GM18507 (cell line): ENCODE results near the gene MAST2.

ENCODE experiments used
- DNase-seq: peaks from one replicate; pipeline ENCODE4 v3.0.0; 2011; ENCODE audit warnings: low read depth; ENCODE audit not compliant: insufficient read length; ENCODE audit errors: extremely low spot score
- FAIRE-seq: peaks from 2 replicates; lab custom pipeline; 2011; peaks lifted over from hg19 to GRCh38; lab: Jason Lieb, UNC

Gene MAST2

GRCh38 chr1:45886229-45886628 lies 82.8 kb downstream of the MAST2 start:
- DNase-seq, result no peak
- FAIRE-seq, result no peak

GRCh38 chr1:45887156-45887842 lies 83.9 kb downstream of the MAST2 start:
- FAIRE-seq (no peak), DNase-seq (no peak)

GRCh38 chr1:45890078-45890477 lies 86.7 kb downstream of the MAST2 start:
- DNase-seq (no peak), FAIRE-seq (no peak)

GRCh38 chr1:45891087-45891486 lies 87.7 kb downstream of the MAST2 start:
- DNase-seq, result no peak
- FAIRE-seq, result no peak

DNA sequence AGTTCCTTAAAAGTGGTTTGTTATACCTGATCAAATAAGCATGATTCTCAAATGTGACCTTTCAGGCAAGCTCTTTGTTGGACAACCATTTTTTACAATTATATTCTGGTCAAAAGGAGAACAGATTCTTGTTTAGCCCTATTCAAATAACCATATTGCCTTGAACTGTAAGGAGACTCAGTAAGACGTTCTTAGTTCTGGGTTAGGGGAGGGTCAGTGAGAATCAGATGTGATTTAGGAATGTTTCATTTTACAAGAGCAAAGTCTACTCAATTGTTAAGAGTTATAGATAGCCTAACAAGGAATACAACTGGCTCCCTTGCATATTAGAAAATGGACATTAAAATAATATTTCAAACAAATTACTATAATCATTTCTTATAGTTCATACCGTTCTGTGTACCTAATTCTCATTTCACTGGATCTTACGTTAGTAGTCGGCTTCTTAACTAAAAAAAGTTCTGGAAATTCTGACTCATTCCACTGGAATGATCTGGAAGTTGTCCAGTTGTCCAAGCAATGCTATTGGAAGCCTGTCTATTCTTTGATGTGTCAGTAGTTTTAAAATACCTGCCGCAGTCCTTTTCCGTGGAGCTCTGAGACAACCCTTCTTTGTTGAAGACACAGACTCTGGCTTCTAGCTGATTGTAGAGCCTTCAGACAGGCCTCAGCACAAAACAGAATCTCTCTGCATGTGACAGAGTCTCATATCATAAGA lies 88.8 kb downstream of the MAST2 start:
- no peak for FAIRE-seq
- no peak for DNase-seq

DNA sequence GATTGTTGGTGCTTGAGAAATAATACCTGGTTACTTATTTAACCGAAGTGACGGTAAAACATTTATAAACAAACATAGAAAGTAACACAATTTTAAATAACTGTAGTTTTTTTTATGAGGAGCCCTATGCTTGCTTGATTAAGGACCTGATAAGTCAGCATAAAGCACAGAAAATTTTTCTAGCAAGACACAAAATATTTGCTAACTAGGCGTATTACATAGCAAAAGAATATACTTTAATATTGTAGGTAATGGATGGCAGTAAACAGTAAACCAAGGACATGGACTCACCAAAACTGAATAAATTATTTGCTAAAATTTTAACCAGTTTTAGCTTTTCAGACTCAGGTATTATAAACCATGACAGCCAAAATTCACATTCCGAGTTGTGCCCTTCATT lies 90.9 kb downstream of the MAST2 start:
- FAIRE-seq, result no peak
- no peak for DNase-seq

- DNase-seq, result no peak
- FAIRE-seq, result no peak
Observed at GRCh38 chr1:45894921-45895320, 91.5 kb downstream of the MAST2 start.

GRCh38 chr1:45895406-45895805 lies 92.0 kb downstream of the MAST2 start:
- no peak for FAIRE-seq
- no peak for DNase-seq

DNA sequence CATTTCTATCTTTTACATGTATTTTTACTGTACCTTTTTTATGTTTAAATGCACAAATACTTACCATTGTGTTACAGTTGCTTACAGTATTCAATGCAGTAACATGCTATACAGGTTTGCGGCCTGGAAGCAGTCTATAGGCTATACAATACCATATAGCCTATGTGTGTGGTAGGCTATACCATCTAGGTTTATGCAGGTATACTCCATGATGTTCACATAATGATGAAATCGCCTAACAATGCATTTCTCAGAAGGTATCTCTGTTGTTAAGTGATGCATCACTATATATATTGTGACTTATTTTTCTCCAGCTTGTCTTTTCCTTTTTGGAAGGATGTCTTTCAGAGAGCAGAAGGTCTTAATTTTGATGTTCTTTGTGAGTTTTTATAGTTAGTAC lies 103.5 kb downstream of the MAST2 start:
- DNase-seq (no peak), FAIRE-seq (no peak)

DNA sequence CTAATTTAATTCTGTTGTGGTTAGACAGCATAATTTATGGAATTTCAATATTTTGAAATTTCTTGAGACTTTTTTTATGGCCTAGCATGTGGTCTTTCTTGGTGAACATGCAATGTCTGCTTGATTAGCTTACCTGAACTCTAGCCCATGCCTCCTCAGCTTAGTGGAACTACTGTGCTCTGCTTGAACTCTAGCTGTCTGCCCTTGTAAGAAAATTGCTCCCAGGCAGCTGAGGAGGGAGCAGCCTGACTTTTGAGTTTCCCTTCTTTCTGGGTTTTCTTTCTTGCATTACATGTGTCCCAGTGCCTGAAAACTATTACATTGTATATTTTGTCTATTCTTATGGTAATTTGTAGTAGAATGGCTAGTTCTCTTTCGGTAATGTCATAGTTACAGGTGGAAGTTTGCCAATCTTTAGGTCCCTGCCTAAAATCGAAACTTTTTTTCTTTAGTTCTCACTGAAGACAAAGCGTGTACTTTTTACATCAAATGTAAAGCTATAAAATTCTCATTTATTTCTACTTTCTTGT lies 105.3 kb downstream of the MAST2 start:
- DNase-seq (no peak), FAIRE-seq (no peak)

DNA sequence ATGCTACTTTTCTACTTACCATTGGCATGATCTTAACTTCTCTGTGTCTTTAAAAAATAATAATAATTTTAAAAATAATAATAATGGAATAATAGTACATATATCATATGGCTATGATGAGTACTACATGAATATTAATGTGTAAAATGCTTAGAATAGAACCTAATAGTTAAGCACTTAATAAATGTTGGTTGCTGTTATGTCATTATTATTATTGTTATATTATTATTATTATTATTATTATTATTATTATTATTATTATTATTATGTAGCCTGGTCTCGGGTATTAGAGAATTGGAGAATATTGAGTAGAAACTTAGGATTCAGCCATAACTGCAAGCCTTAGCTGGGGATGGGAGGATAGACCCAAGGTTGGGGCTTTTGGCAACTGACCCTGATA lies 108.2 kb downstream of the MAST2 start:
- DNase-seq (no peak), FAIRE-seq (no peak)

- FAIRE-seq (no peak), DNase-seq (no peak)
Observed at GRCh38 chr1:45913183-45913683, 109.8 kb downstream of the MAST2 start.

GRCh38 chr1:45913731-45914501 lies 110.5 kb downstream of the MAST2 start:
- DNase-seq, result no peak
- FAIRE-seq, result no peak

DNA sequence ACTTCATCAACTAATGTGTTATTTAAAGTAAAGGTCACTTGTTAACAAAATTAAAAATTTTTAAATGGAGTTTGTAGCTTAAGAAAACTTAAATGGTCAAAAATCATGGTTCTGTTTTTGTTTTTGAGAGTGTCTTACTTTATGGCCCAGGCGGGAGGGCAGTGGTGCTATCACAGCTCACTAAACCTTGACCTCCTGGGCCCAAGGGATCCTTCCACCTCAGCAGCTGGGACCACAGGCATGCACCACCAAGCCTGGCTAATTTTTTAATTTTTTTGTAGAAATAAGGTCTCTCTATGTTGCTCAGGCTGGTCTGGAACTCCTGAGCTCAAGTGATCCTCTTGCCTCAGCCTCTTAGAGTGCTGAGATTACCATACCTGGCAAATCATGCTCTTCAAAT lies 111.4 kb downstream of the MAST2 start:
- DNase-seq (no peak), FAIRE-seq (no peak)

DNA sequence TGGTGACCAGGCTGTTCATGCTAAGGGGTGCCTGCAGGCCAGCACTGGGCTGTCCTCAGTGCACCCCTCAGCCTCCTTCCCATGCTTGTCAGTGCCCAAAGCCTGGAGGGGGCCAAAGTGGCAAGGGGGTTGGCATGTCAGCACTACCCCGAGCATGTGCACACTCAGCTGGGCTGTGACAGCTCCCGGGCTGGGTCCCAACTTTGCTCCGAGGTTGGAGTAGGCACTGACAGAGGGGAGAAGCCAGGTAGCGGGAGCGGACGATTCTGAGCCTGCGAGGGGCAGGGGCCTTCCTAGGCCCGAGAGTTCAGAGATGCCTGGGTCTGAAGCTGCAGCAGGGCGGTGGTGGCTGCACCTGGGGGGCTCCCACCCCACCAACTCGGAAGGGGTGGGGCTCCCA lies 119.0 kb downstream of the MAST2 start:
- no peak for DNase-seq
- FAIRE-seq, result no peak

- FAIRE-seq (no peak), DNase-seq (no peak)
Observed at GRCh38 chr1:45922813-45923212, 119.4 kb downstream of the MAST2 start.

DNA sequence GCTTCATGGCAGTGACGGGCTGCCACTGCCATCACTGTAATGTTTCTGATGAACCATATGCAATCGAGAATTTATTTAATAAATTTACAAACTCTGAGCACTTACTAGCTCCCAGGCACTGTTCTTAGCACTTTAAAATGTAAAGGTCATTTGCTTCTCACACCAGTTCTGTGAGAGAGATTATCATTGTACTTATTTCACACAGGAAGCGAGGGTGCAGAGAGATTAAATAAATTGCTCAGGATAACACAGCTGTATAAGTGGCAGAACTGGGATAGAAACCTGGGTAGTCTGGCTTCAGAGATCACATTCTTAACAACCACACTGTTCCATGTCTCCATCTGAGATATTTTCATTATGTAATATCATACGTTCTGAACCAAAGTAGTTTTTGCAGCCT lies 119.9 kb downstream of the MAST2 start:
- no peak for DNase-seq
- no peak for FAIRE-seq

DNA sequence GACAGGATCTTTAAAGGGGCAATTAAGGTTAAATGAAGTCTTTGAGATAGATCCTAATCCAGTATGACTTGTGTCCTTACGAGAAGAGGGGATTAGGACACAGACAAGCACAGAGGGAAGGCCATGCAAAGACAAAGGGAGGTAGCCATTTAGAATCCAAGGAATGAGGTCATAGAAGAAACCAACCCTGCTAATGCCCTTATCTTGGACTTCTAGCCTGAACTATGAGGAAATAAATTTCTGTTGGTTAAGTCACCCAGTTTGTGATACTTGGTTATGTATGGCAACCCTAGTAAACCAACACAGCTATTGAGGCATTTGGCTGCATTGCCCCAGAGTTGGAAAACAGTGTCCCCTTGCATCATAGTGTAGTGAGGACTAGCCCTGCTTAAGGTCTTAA lies 121.3 kb downstream of the MAST2 start:
- FAIRE-seq (no peak), DNase-seq (no peak)

GRCh38 chr1:45925728-45926287 lies 122.4 kb downstream of the MAST2 start:
- FAIRE-seq, result peak; percentile 21
- no peak for DNase-seq

GRCh38 chr1:45926330-45926729 lies 122.9 kb downstream of the MAST2 start:
- FAIRE-seq (no peak), DNase-seq (no peak)
